ENCODE measurements around the gene CORO7. TPM values are rescaled to one million over a fixed set of nuclear protein-coding genes. Genes with fewer than 3 reads are reported as not detected.

Gene CORO7
- total and polyA plus RNA-seq, 10 donors = 29.7 to 177 (median 117) TPM

- no peak overlapping the region for H3K4me3 ChIP-seq
- 66 to 77% (median 72%) methylated on average over 9 to 21 of the region's 21 CpGs for WGBS, 5 donors
- DNase-seq = no peak
These were observed 93.1 kb downstream of the CORO7 start for GRCh38 chr16:4323071-4323844.

DNA sequence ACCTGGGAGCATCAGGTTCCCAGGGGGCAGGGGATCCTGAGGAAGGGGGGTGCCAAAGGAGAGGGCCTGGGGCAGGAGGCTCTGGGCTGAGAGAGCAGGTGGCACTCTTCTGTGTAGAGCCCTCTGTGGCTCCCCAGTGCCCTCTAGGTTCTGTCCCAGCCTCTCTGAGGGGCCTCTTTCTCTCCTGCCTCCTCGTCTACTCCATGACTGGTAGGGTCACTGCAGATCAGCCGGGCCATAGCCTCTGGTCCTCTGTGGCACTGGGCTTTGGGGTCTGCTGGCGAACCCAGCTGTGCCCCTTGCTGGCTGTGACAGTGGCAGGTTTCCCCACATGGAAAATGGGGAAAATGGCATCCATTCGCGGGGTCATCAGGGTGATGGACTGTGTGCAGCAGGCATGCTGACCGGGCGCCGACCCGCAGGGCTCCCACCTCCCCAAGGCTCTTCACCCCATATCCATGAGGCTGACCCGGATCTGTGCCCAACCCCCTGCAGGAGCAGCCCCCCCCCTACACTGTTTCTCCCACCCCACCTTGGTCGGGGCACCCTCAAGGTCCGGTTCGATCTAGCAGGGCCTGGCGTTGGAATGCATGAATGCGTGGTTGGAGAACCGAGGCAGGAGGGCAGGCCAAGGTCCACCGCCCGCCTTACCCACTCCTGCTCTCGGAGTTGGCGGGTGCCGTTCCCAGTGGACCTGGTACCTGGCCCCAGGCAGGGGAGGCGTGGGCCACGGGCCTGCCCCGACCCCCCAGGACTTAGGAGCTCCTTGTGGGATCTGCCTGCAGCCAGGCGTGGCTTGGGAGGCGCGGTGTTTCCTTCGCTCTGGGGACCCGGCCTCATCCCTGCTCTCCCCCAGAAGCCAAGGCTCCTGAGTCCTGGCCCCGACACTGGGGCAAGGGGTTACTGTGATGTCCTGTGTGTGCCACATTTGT is 94.0 kb downstream of the CORO7 start:
- WGBS, 5 donors = 76 to 94% (median 90%) methylated on average over 15 to 30 of the region's 30 CpGs
- H3K27ac ChIP-seq = peak overlapping the region in 2 of 8 donors; percentile 70 to 75
- intact Hi-C loops (cut with DNase I; ENCODE audit: low total_unique reads) = no loop called here
- peaks cover 17 to 86% (median 63%) of the 10 kb centered on the region in 6 donors for H3K4me1 ChIP-seq
- no peaks in the 10 kb centered on the region for H3K9me3 ChIP-seq
- H3K36me3 ChIP-seq = no peaks in the 10 kb centered on the region
- peaks cover 0 to 29% (median 0%) of the 10 kb centered on the region in 7 donors for H3K27me3 ChIP-seq (replicated peaks in 1 of 7)
- H3K4me3 ChIP-seq = no peak overlapping the region
- TF ChIP-seq POLR2AphosphoS5 (IDR thresholded peaks at IDR 0.05) (no peak), CTCF (IDR thresholded peaks at IDR 0.05 in 8 of 11, conservative IDR thresholded peaks at IDR 0.05 in 3 of 11) (no peak), POLR2A (IDR thresholded peaks at IDR 0.05) (no peak)
- DNase-seq = no peak

More at GRCh38 chr16:4323071-4323844, 93.1 kb downstream of the CORO7 start:
- Histone ChIP-seq H3K27me3 (replicated peaks in 1 of 7) (peaks cover 0 to 31% (median 0%) of the 10 kb centered on the region in 7 donors), H3K9me3 (no peaks in the 10 kb centered on the region), H3K4me1 (peaks cover 22 to 86% (median 64%) of the 10 kb centered on the region in 6 donors), H3K27ac (peak overlapping the region in 7 of 8 donors; percentile 26 to 75 (median 66)), H3K36me3 (no peaks in the 10 kb centered on the region)
- TF ChIP-seq POLR2AphosphoS5 (IDR thresholded peaks at IDR 0.05) = peak in 1 of 3 donors; percentile 25
- no peak for TF ChIP-seq POLR2A (IDR thresholded peaks at IDR 0.05)
- intact Hi-C loops (cut with DNase I; ENCODE audit: low total_unique reads) = no loop called here

- H3K36me3 ChIP-seq = no peaks in the 10 kb centered on the region
- DNase-seq = no peak
- 81 to 94% (median 91%) methylated on average over 13 to 19 of the region's 19 CpGs for WGBS, 5 donors
- H3K9me3 ChIP-seq = no peaks in the 10 kb centered on the region
- intact Hi-C loops (cut with DNase I; ENCODE audit: low total_unique reads) = no loop called here
- H3K4me3 ChIP-seq = no peak overlapping the region
- H3K27ac ChIP-seq = peak overlapping the region in 3 of 8 donors; percentile 13 to 86 (median 42)
- peaks cover 0 to 32% (median 7%) of the 10 kb centered on the region in 7 donors for H3K27me3 ChIP-seq (replicated peaks in 1 of 7)
- no peak for TF ChIP-seq POLR2A (IDR thresholded peaks at IDR 0.05)
- TF ChIP-seq POLR2AphosphoS5 (IDR thresholded peaks at IDR 0.05) = no peak
- no peak for TF ChIP-seq CTCF (IDR thresholded peaks at IDR 0.05 in 8 of 11, conservative IDR thresholded peaks at IDR 0.05 in 3 of 11)
- H3K4me1 ChIP-seq = peaks cover 21 to 86% (median 64%) of the 10 kb centered on the region in 6 donors
These were observed 94.9 kb downstream of the CORO7 start for GRCh38 chr16:4321286-4322120.

- H3K27ac ChIP-seq = peak overlapping the region in 5 of 8 donors; percentile 10 to 86 (median 31)
- H3K27me3 ChIP-seq (replicated peaks in 1 of 7) = peaks cover 0 to 40% (median 11%) of the 10 kb centered on the region in 7 donors
- no peaks in the 10 kb centered on the region for H3K36me3 ChIP-seq
- WGBS, 5 donors = 56 to 84% (median 73%) methylated on average over 11 to 16 of the region's 16 CpGs
- peaks cover 22 to 83% (median 63%) of the 10 kb centered on the region in 6 donors for H3K4me1 ChIP-seq
- DNase-seq = no peak
- no peak for TF ChIP-seq CTCF (IDR thresholded peaks at IDR 0.05 in 8 of 11, conservative IDR thresholded peaks at IDR 0.05 in 3 of 11)
- TF ChIP-seq POLR2A (IDR thresholded peaks at IDR 0.05) = no peak
- no peak for TF ChIP-seq POLR2AphosphoS5 (IDR thresholded peaks at IDR 0.05)
- H3K4me3 ChIP-seq = no peak overlapping the region
- intact Hi-C loops (cut with DNase I; ENCODE audit: low total_unique reads) = no loop called here
- H3K9me3 ChIP-seq = no peaks in the 10 kb centered on the region
These were observed 95.7 kb downstream of the CORO7 start for GRCh38 chr16:4320571-4321137.
